HepG2 (cell line): ENCODE measurements around the gene GBE1. TPM values are rescaled to one million over a fixed set of nuclear protein-coding genes. Genes with fewer than 3 reads are reported as not detected.
A peak's percentile ranks its signal among the peaks of the same experiment; 100 is the strongest.

Experiments
- ATAC-seq: fragments of 200-7000 bp; cut with Tn5 transposase; 3 replicates; pipeline ENCODE4 v1.9.1; 2020; ENCODE audit warnings: mild to moderate bottlenecking, moderate library complexity
- BruUV-seq: library from RNA; stranded (reverse); fragments of 400-500 nt; replicated peaks from 2 replicates; lab custom pipeline; 2021; lab: Mats Ljungman, UMichigan
- CTCF ChIA-PET: fragments of 300-600 bp; formaldehyde crosslinking; extraction: SDS; loops from one replicate; lab custom pipeline; 2021; ENCODE audit warnings: low total read pairs, inconsistent platforms, low intra/inter-chr PET ratio; lab: Yijun Ruan, JAX
- POLR2A ChIA-PET: fragments of 350-600 bp; sonication (Branson Sonifier 250); formaldehyde crosslinking; loops from one replicate; lab custom pipeline; 2020; ENCODE audit warnings: antibody characterized with exemption, inconsistent platforms; lab: Yijun Ruan, JAX
- DNase-seq: peaks from one replicate; pipeline ENCODE4 v3.0.0-alpha.2; 2015; ENCODE audit warnings: low spot score
- FAIRE-seq: peaks from 3 replicates; lab custom pipeline; 2011; peaks lifted over from hg19 to GRCh38; lab: Jason Lieb, UNC
- H2AFZ ChIP-seq: one replicate; pipeline ENCODE4 v1.6.1; 2011; ENCODE audit warnings: low read length, inconsistent platforms
- H3K27ac ChIP-seq: fragments of 300-600 bp; 3 replicates; pipeline ENCODE4 v1.8.0; 2011; ENCODE audit warnings: mixed run types, mild to moderate bottlenecking, mixed read lengths, low read length, inconsistent platforms; ENCODE audit not compliant: insufficient read depth; ENCODE audit errors: extremely low read length
- H3K27me3 ChIP-seq, 2 experiments: fragments of 200-600 bp in 1 of 2; 2 replicates in 1 of 2; 3 replicates in 1 of 2; pipeline versions ENCODE4 v1.6.0 to v1.8.0; 2011; ENCODE audit warnings: low read length in 2 of 2, mild to moderate bottlenecking in 2 of 2, moderate library complexity in 2 of 2, inconsistent platforms in 1 of 2; ENCODE audit not compliant: insufficient read depth in 2 of 2, control insufficient read depth in 1 of 2
- H3K36me3 ChIP-seq, 2 experiments: fragments of 200-600 bp in 1 of 2; replicated peaks in 1 of 2; 2 replicates in 1 of 2; 3 replicates in 1 of 2; pipeline versions ENCODE4 v1.5.1 to v1.8.0; 2011; ENCODE audit warnings: low read length in 2 of 2, inconsistent platforms in 1 of 2; ENCODE audit not compliant: insufficient read depth in 2 of 2, control insufficient read depth in 1 of 2
- H3K4me1 ChIP-seq: 2 replicates; pipeline ENCODE4 v1.5.1; 2012; ENCODE audit warnings: low read length, inconsistent platforms; ENCODE audit not compliant: insufficient read depth
- H3K4me2 ChIP-seq: 2 replicates; pipeline ENCODE4 v1.6.0; 2011; ENCODE audit warnings: low read depth, low read length, inconsistent platforms
- H3K4me3 ChIP-seq, 3 experiments: fragments of 200-600 bp in 1 of 3; sonication (generic), shearing (Covaris generic) in 1 of 3; replicated peaks in 1 of 3; 2 replicates each; pipeline ENCODE4 v1.5.1; 2011 to 2016; ENCODE audit warnings: low read length in 3 of 3, inconsistent platforms in 2 of 3, low read depth in 2 of 3, mild to moderate bottlenecking in 2 of 3, control low read depth in 1 of 3, mixed read lengths in 1 of 3; ENCODE audit not compliant: insufficient read depth in 1 of 3
- H3K79me2 ChIP-seq: one replicate; pipeline ENCODE4 v1.6.1; 2011; ENCODE audit warnings: low read length, inconsistent platforms; ENCODE audit not compliant: insufficient read depth
- H3K9ac ChIP-seq: 2 replicates; pipeline ENCODE4 v1.6.0; 2011; ENCODE audit warnings: mild to moderate bottlenecking, low read depth, low read length, inconsistent platforms; ENCODE audit not compliant: insufficient read depth
- H3K9me3 ChIP-seq: 2 replicates; pipeline ENCODE4 v1.5.1; 2012; ENCODE audit warnings: mild to moderate bottlenecking, low read length
- H4K20me1 ChIP-seq: 2 replicates; pipeline ENCODE4 v1.6.0; 2011; ENCODE audit warnings: inconsistent platforms, mild to moderate bottlenecking, low read length, moderate library complexity; ENCODE audit not compliant: insufficient read depth
- CBX2 ChIP-seq, 2 experiments: fragments of 200-600 bp in 1 of 2; sonication (generic); formaldehyde crosslinking in 1 of 2; IDR thresholded peaks; 2 replicates each; pipeline versions ENCODE4 v1.7.0 to v1.8.1; 2018 to 2022; ENCODE audit warnings: low read depth in 2 of 2, low read length in 1 of 2, mild to moderate bottlenecking in 1 of 2, missing genetic modification reagents in 1 of 2
- DNMT3B ChIP-seq: conservative IDR thresholded peaks from 2 replicates; pipeline ENCODE4 v1.6.1; 2016; ENCODE audit warnings: missing biosample characterization, control low read depth
- ELF4 ChIP-seq: sonication (generic); formaldehyde crosslinking; IDR thresholded peaks from 2 replicates; pipeline ENCODE4 v1.5.0; 2020; ENCODE audit warnings: missing genetic modification reagents, mild to moderate bottlenecking, moderate library complexity, borderline replicate concordance
- IKZF4 ChIP-seq: sonication (generic); formaldehyde crosslinking; IDR thresholded peaks from 2 replicates; pipeline ENCODE4 v1.5.1; 2020; ENCODE audit warnings: borderline replicate concordance, mild to moderate bottlenecking, low read depth, missing genetic modification reagents; ENCODE audit errors: not compliant biosample characterization
- MAFF ChIP-seq: IDR thresholded peaks from 2 replicates; pipeline ENCODE4 v1.6.1; 2011; ENCODE audit warnings: low read depth, low read length, improper control_type of control experiment
- MAFK ChIP-seq, 2 experiments: IDR thresholded peaks in 1 of 2; conservative IDR thresholded peaks in 1 of 2; 2 replicates each; pipeline ENCODE4 v1.6.1; 2011; ENCODE audit warnings: improper control_type of control experiment in 2 of 2, low read length in 2 of 2
- RBM39 ChIP-seq: fragments of 200-400 bp; formaldehyde crosslinking; IDR thresholded peaks from one replicate; pipeline ENCODE4 v1.6.1; 2018; ENCODE audit warnings: antibody characterized with exemption, mild to moderate bottlenecking, low read depth, low read length; ENCODE audit not compliant: poor library complexity, severe bottlenecking
- SKI ChIP-seq: fragments of 450-650 bp; IDR thresholded peaks from one replicate; pipeline ENCODE4 v1.6.1; 2018; ENCODE audit warnings: mild to moderate bottlenecking; ENCODE audit not compliant: partially characterized antibody
- ZNF605 ChIP-seq: sonication (generic); formaldehyde crosslinking; IDR thresholded peaks from 2 replicates; pipeline ENCODE4 v1.8.0; 2022; ENCODE audit warnings: mild to moderate bottlenecking, missing genetic modification reagents
- ZNF639 ChIP-seq: conservative IDR thresholded peaks from 2 replicates; pipeline ENCODE4 v1.6.1; 2018; ENCODE audit warnings: missing genetic modification reagents
- ZNF737 ChIP-seq: sonication (generic); formaldehyde crosslinking; IDR thresholded peaks from 2 replicates; pipeline ENCODE4 v1.5.0; 2020; ENCODE audit warnings: missing genetic modification reagents, mild to moderate bottlenecking, borderline replicate concordance
- ZNF782 ChIP-seq: sonication (generic); formaldehyde crosslinking; IDR thresholded peaks from 2 replicates; pipeline ENCODE4 v1.4.0; 2020; ENCODE audit warnings: missing genetic modification reagents, mild to moderate bottlenecking, borderline replicate concordance
- WGBS: methylation state at CpG from one replicate; pipeline ENCODE4 v1.1.6; 2017; ENCODE audit warnings: low lambda C conversion rate; 5-methylcytosine and 5-hydroxymethylcytosine counted together
- in situ Hi-C: cut with HindIII; loops from 2 replicates; pipeline ENCODE4 v1.10.0; 2017; ENCODE audit warnings: low pct_unique_long_range_greater_than_20kb; ENCODE audit not compliant: extremely low pct_ligation_motif_present
- intact Hi-C: fragments of 100-400 bp; cut with micrococcal nuclease; formaldehyde crosslinking; loops from one replicate; pipeline ENCODE4 v1.10.0; 2022; ENCODE audit not compliant: unreplicated experiment
- polyA plus RNA-seq, 8 experiments: library from polyadenylated mRNA; depleted of rRNA in 3 of 8; stranded (reverse) in 7 of 8; unstranded in 1 of 8; fragments of >200 nt; fragmentation: Illumina TruSeq in 4 of 8; extraction: Trizol in 4 of 8; gene quantifications; 2 replicates each; pipeline versions ENCODE4 v1.2.1 to v1.2.3, GENCODE V29; 2011 to 2016; ENCODE audit warnings: low read depth in 4 of 8, missing spikeins in 1 of 8, mixed read lengths in 1 of 8; ENCODE audit not compliant: insufficient read depth in 1 of 8
- total RNA-seq, 5 experiments: library from RNA; depleted of rRNA; stranded (reverse); fragments of >200 nt; fragmentation: Illumina TruSeq; extraction: Trizol; gene quantifications; 2 replicates each; pipeline ENCODE4 v1.2.3, GENCODE V29; 2016; ENCODE audit warnings: low read depth in 1 of 5
- TF ChIP-seq, protein P1 (sequence below): sonication (generic); formaldehyde crosslinking; IDR thresholded peaks from 2 replicates; pipeline ENCODE4 v1.5.0; 2020; ENCODE audit warnings: missing genetic modification reagents, mild to moderate bottlenecking, borderline replicate concordance
- TF ChIP-seq, protein P2 (sequence below): sonication (generic); formaldehyde crosslinking; IDR thresholded peaks from 2 replicates; pipeline ENCODE4 v1.4.0; 2020; ENCODE audit warnings: mild to moderate bottlenecking, missing genetic modification reagents

Gene GBE1
- total and polyA plus RNA-seq, 2 of the 13 experiments (the other 11 are each of a cell fraction or from before 2014, with no cell fraction given): 22.9 to 36.1 TPM

GRCh38 chr3:81638480-81638879 lies 123.0 kb downstream of the GBE1 start:
- Histone ChIP-seq H3K79me2 (no peaks in the 10 kb centered on the region), H3K4me1 (no peaks in the 10 kb centered on the region), H4K20me1 (no peaks in the 10 kb centered on the region), H2AFZ (no peak overlapping the region), H3K4me2 (no peak overlapping the region), H3K9ac (no peak overlapping the region), H3K27me3 (no peaks in the 10 kb centered on the region), H3K9me3 (no peaks in the 10 kb centered on the region), H3K36me3 (peaks cover 0 to 4% of the 10 kb centered on the region in 2 experiments; a peak in 3 of 5 replicates), H3K4me3 (no peak overlapping the region), H3K27ac (no peak overlapping the region)
- TF ChIP-seq SKI: no peak
- peak; percentile 73 for TF ChIP-seq MAFF
- TF ChIP-seq MAFK (conservative IDR thresholded peaks at IDR 0.05 in 1 of 2, IDR thresholded peaks at IDR 0.05 in 1 of 2; ENCODE audit: low read length in 2 of 2): peak; percentile 50 to 78; a peak in 3 of 4 replicates
- DNase-seq (no peak), FAIRE-seq (no peak), ATAC-seq (no peak)
- no TSS peak for BruUV-seq
- intact Hi-C loops: no loop called here
- ChIA-PET CTCF (no interaction called here), POLR2A (no interaction called here)
- in situ Hi-C loops: no loop called here

DNA sequence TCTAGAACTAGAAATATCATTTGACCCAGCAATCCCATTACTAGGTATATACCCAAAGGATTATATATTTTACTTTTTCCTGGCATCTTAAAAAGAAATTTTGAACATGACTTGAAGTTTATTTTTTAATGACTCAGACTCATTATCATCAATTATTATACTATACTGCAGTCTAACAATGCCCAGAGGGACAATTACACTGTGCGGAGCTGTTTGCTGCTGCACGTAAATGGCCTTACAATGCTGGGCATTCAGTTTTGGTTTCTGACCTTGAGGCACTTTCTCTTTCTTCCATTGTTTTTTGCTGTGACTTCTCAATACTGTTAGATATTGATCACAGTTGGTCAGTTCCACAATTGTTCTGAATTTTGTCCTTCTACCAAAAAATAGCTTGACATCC lies 128.8 kb downstream of the GBE1 start:
- Histone ChIP-seq H4K20me1 (no peaks in the 10 kb centered on the region), H3K27ac (no peak overlapping the region), H3K4me3 (no peak overlapping the region), H3K79me2 (no peaks in the 10 kb centered on the region), H3K4me2 (no peak overlapping the region), H3K27me3 (no peaks in the 10 kb centered on the region), H3K9me3 (no peaks in the 10 kb centered on the region), H3K36me3 (no peaks in the 10 kb centered on the region; a peak in 1 of 5 replicates), H2AFZ (no peak overlapping the region), H3K4me1 (no peaks in the 10 kb centered on the region), H3K9ac (no peak overlapping the region)
- DNase-seq: no peak
- no peak for FAIRE-seq
- POLR2A ChIA-PET: no interaction called here
- 98% methylated on average over 2 of the region's 2 CpGs for WGBS
- in situ Hi-C loops: no loop called here
- no peak for ATAC-seq
- no TSS peak for BruUV-seq
- CTCF ChIA-PET: no interaction called here
- intact Hi-C loops: no loop called here
- no peak for TF ChIP-seq ZNF782 (CRISPR knock-in tag)
- no peak for TF ChIP-seq ELF4 (CRISPR knock-in tag)
- TF ChIP-seq DNMT3B (CRISPR knock-in tag): no peak
- TF ChIP-seq ZNF639: no peak
- TF ChIP-seq, protein P1, sequence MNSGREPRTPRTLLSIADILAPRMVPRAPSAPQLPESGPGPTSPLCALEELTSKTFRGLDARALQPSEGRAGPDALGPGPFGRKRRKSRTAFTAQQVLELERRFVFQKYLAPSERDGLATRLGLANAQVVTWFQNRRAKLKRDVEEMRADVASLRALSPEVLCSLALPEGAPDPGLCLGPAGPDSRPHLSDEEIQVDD (CRISPR knock-in tag): no peak
- no peak for TF ChIP-seq IKZF4 (CRISPR knock-in tag)
- TF ChIP-seq ZNF605: no peak
- TF ChIP-seq, protein P2, sequence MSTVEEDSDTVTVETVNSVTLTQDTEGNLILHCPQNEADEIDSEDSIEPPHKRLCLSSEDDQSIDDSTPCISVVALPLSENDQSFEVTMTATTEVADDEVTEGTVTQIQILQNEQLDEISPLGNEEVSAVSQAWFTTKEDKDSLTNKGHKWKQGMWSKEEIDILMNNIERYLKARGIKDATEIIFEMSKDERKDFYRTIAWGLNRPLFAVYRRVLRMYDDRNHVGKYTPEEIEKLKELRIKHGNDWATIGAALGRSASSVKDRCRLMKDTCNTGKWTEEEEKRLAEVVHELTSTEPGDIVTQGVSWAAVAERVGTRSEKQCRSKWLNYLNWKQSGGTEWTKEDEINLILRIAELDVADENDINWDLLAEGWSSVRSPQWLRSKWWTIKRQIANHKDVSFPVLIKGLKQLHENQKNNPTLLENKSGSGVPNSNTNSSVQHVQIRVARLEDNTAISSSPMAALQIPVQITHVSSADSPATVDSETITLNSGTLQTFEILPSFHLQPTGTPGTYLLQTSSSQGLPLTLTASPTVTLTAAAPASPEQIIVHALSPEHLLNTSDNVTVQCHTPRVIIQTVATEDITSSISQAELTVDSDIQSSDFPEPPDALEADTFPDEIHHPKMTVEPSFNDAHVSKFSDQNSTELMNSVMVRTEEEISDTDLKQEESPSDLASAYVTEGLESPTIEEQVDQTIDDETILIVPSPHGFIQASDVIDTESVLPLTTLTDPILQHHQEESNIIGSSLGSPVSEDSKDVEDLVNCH (CRISPR knock-in tag): no peak
- TF ChIP-seq ZNF737 (CRISPR knock-in tag): no peak
- no peak for TF ChIP-seq RBM39
- TF ChIP-seq CBX2 (IDR thresholded peaks at IDR 0.05; ENCODE audit: low read depth, low read length): no peak
- no peak for TF ChIP-seq CBX2 (CRISPR knock-in tag; IDR thresholded peaks at IDR 0.05; ENCODE audit: low read depth)
